ENCODE data around the gene ZBTB16. TPM values are rescaled to one million over a fixed set of nuclear protein-coding genes. Genes with fewer than 3 reads are reported as not detected.
A peak's percentile ranks its signal among the peaks of the same experiment; 100 is the strongest.

The ZBTB16 gene
- total RNA-seq, 3 donors from 2014 or later (not counting 1 experiment from before 2014, with no cell fraction given) = 104 to 224 (median 156) TPM

DNA sequence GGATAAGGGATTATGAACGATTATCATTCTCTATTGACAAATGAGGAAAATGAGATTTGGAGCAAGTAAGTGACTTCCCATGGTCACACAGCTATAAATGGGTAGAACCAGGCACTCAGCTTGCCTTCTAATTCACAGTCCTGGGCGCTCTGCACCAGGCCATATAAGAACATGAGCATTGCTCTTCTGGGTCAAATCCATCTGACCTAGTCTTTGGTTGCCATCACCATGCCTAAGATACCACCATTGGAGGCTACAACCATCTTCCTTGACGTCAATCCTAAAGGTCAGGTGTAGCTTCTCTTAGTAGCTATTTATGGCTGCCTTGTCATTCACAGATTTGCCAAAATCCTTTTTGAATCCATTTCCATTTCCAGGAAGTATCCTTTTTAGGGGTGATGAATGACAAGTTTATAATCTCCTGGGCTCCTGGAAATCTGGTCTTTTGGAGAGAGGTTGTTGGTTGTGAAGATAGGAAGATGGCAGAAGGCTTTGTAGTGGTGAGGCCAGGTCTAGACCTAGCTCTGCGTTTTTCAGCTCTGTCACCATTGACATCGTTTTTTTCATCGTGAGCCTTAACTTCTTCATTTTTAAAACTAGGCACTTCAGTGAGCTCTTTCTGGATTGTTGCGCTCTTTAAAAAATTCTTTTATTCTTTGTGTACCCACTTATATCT, 11.1 kb downstream of the ZBTB16 start:
- H3K27me3 Mint-ChIP-seq (ENCODE audit: low read depth in 2 of 2) = no peaks in the 10 kb centered on the region
- intact Hi-C loops (cut with micrococcal nuclease) = loop anchor here (5.0 kb wide), 1 partner anchor 213 kb away; no protein-coding TSS in a partner anchor
- H3K4me1 Mint-ChIP-seq = peaks cover 86 to 92% of the 10 kb centered on the region in 2 donors
- no peaks in the 10 kb centered on the region for H3K9me3 Mint-ChIP-seq
- no peak overlapping the region for H3K4me3 ChIP-seq (ENCODE audit: low read length)
- peak overlapping the region; percentile 96 for H3K27ac ChIP-seq (ENCODE audit: low read length)
- H3K27me3 ChIP-seq (ENCODE audit: control insufficient read depth, insufficient read depth, low read length) = no peaks in the 10 kb centered on the region
- no peaks in the 10 kb centered on the region for H3K9me3 ChIP-seq (ENCODE audit: control insufficient read depth, insufficient read depth, low read length)
- no peak for DNase-seq
- TF ChIP-seq, protein P1, sequence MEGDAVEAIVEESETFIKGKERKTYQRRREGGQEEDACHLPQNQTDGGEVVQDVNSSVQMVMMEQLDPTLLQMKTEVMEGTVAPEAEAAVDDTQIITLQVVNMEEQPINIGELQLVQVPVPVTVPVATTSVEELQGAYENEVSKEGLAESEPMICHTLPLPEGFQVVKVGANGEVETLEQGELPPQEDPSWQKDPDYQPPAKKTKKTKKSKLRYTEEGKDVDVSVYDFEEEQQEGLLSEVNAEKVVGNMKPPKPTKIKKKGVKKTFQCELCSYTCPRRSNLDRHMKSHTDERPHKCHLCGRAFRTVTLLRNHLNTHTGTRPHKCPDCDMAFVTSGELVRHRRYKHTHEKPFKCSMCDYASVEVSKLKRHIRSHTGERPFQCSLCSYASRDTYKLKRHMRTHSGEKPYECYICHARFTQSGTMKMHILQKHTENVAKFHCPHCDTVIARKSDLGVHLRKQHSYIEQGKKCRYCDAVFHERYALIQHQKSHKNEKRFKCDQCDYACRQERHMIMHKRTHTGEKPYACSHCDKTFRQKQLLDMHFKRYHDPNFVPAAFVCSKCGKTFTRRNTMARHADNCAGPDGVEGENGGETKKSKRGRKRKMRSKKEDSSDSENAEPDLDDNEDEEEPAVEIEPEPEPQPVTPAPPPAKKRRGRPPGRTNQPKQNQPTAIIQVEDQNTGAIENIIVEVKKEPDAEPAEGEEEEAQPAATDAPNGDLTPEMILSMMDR (IDR thresholded peaks at IDR 0.05) = no peak
- WGBS (ENCODE audit: insufficient coverage) = 67% methylated on average over 6 of the region's 7 CpGs
- peaks cover 84% of the 10 kb centered on the region for H3K4me1 ChIP-seq (ENCODE audit: control insufficient read depth, insufficient read depth, low read length)
- H3K36me3 ChIP-seq (ENCODE audit: control insufficient read depth, insufficient read depth, low read length) = peaks cover 2% of the 10 kb centered on the region
- H3K27ac Mint-ChIP-seq = peak overlapping the region; percentile 89 to 100
- peak overlapping the region; percentile 97 for H3K4me3 Mint-ChIP-seq
- ATAC-seq = no peak
- no peaks in the 10 kb centered on the region for H3K36me3 Mint-ChIP-seq

DNA sequence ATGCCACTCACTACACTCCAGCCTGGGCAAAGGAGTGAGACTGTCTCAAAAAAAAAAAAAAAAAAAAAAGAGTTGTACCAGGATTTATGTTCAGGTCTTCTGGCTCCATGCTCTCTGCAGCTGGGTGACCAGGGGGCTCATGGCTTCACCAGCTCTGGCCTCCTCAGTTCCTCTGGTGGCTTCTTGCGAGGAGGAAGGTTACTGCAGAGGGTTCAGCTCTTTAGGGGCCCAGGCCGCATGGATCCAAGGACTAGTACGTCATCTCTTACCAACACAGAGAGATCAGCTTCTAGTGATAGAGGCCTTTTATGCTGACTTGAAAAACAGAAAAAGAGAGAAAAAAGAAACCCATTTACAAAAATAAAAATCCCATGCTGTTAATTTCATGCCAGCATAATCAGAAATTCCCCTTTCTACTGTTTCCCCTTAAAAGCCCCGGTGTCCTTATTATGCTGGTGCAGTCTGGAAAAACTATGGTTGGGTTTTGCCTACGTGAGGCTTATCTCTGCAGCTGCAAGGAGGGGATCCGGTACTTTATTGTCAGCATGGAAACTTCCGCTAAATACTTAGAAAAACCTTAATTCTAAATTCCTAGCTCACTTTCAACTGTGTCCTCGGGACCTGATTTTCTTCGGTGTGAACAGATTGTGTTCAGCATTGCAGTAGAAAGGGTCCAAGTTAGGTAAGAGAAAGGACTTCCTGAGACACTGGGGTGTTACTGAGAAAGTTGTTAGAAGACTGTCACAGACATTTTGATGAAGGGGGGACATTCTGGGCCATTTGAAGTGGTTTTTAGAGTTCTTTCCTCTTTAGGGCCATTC, 13.7 kb downstream of the ZBTB16 start:
- Mint-ChIP-seq H3K4me1 (peaks cover 85 to 90% of the 10 kb centered on the region in 2 donors), H3K27me3 (ENCODE audit: low read depth in 2 of 2) (no peaks in the 10 kb centered on the region), H3K36me3 (no peaks in the 10 kb centered on the region), H3K4me3 (peak overlapping the region; percentile 97), H3K9me3 (no peaks in the 10 kb centered on the region), H3K27ac (peak overlapping the region; percentile 89 to 100)
- intact Hi-C loops (cut with micrococcal nuclease) = loop anchor here (5.0 kb wide), 1 partner anchor 216 kb away; no protein-coding TSS in a partner anchor
- no peaks in the 10 kb centered on the region for H3K9me3 ChIP-seq (ENCODE audit: control insufficient read depth, insufficient read depth, low read length)
- peaks cover 85% of the 10 kb centered on the region for H3K4me1 ChIP-seq (ENCODE audit: control insufficient read depth, insufficient read depth, low read length)
- H3K36me3 ChIP-seq (ENCODE audit: control insufficient read depth, insufficient read depth, low read length) = peaks cover 2% of the 10 kb centered on the region
- H3K4me3 ChIP-seq (ENCODE audit: low read length) = no peak overlapping the region
- DNase-seq (peak in 1 of 2 donors; percentile 28), ATAC-seq (no peak)
- WGBS (ENCODE audit: insufficient coverage) = 37% methylated on average over 9 of the region's 9 CpGs
- H3K27ac ChIP-seq (ENCODE audit: low read length) = peak overlapping the region; percentile 96
- no peaks in the 10 kb centered on the region for H3K27me3 ChIP-seq (ENCODE audit: control insufficient read depth, insufficient read depth, low read length)
- TF ChIP-seq, protein P1 (IDR thresholded peaks at IDR 0.05) = no peak

GRCh38 chr11:114073828-114074381, 14.4 kb downstream of the ZBTB16 start:
- Mint-ChIP-seq H3K9me3 (no peaks in the 10 kb centered on the region), H3K27ac (peak overlapping the region; percentile 89 to 100), H3K27me3 (ENCODE audit: low read depth in 2 of 2) (no peaks in the 10 kb centered on the region), H3K4me1 (peaks cover 85 to 90% of the 10 kb centered on the region in 2 donors), H3K36me3 (no peaks in the 10 kb centered on the region), H3K4me3 (peak overlapping the region; percentile 97)
- Histone ChIP-seq H3K9me3 (ENCODE audit: control insufficient read depth, insufficient read depth, low read length) (no peaks in the 10 kb centered on the region), H3K4me3 (ENCODE audit: low read length) (peak overlapping the region; percentile 2), H3K4me1 (ENCODE audit: control insufficient read depth, insufficient read depth, low read length) (peaks cover 85% of the 10 kb centered on the region), H3K27ac (ENCODE audit: low read length) (peak overlapping the region; percentile 96), H3K27me3 (ENCODE audit: control insufficient read depth, insufficient read depth, low read length) (no peaks in the 10 kb centered on the region), H3K36me3 (ENCODE audit: control insufficient read depth, insufficient read depth, low read length) (peaks cover 2% of the 10 kb centered on the region)
- ATAC-seq (peak; percentile 58 to 82 (median 78)), DNase-seq (peak; percentile 71 to 73)
- 35% methylated on average over 10 of the region's 11 CpGs for WGBS (ENCODE audit: insufficient coverage)
- intact Hi-C loops (cut with micrococcal nuclease) = loop anchor here (1.0 to 5.0 kb wide), 3 partner anchors 8 to 217 kb away; no protein-coding TSS in a partner anchor
- TF ChIP-seq, protein P1 (IDR thresholded peaks at IDR 0.05) = no peak

All from natural killer cell (primary cell).